Measurements from ENCODE around the gene PCDHB5. TPM values are rescaled to one million over a fixed set of nuclear protein-coding genes. Genes with fewer than 3 reads are reported as not detected.
A peak's percentile ranks its signal among the peaks of the same experiment; 100 is the strongest.
"Not testable (repeated sequence)": the region's sequence is repeated elsewhere in the genome, so short reads cannot be mapped to it uniquely, and the experiment has no call there.

The PCDHB5 gene
- total and polyA plus RNA-seq, 2 experiments from 2014 or later = 0.05 to 0.43 TPM

DNA sequence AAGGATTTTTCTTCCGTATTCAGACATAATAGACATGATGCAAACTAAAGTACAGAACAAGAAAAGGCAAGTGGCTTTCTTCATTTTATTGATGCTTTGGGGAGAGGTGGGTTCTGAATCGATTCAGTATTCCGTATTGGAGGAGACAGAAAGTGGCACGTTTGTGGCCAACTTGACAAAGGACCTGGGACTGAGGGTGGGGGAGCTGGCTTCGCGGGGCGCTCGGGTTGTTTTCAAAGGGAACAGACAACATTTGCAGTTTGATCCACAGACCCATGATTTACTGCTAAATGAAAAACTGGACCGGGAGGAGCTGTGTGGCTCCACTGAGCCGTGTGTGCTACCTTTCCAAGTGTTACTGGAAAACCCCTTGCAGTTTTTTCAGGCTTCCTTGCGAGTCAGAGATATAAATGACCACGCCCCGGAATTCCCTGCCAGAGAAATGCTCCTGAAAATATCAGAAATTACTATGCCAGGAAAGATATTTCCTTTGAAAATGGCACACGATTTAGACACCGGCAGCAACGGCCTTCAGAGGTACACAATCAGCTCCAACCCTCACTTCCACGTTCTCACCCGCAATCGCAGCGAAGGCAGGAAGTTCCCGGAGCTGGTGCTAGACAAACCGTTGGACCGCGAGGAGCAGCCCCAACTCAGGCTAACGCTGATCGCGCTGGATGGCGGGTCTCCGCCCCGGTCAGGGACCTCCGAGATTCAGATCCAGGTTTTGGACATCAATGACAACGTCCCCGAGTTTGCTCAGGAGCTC is 15.4 kb downstream of the PCDHB5 start:
- in situ Hi-C loops (cut with MboI) = no loop called here
- no peaks in the 10 kb centered on the region for H3K79me2 ChIP-seq (ENCODE audit: insufficient read depth)
- no peak for TF ChIP-seq EZH2 (IDR thresholded peaks at IDR 0.05; ENCODE audit: insufficient read depth, poor library complexity, severe bottlenecking)
- no peak for TF ChIP-seq EZH2phosphoT487 (IDR thresholded peaks at IDR 0.05; ENCODE audit: insufficient read depth, low read depth)
- no peaks in the 10 kb centered on the region for H3K9me3 ChIP-seq (ENCODE audit: low read depth)
- H3K9me2 ChIP-seq (ENCODE audit: insufficient read depth) = no peaks in the 10 kb centered on the region
- no peaks in the 10 kb centered on the region for H3F3A ChIP-seq (ENCODE audit: insufficient read depth)
- H3K4me2 ChIP-seq (ENCODE audit: unreplicated experiment) = peak overlapping the region; percentile 35
- no peak overlapping the region for H2AFZ ChIP-seq
- WGBS, 2 experiments (ENCODE audit: low coverage in 1 of 2, low lambda C conversion rate in 2 of 2, missing lambda C conversion rate in 2 of 2) = 29 to 34% methylated on average over 33 of the region's 33 CpGs
- no peaks in the 10 kb centered on the region for H4K20me1 ChIP-seq (ENCODE audit: insufficient read depth)
- no peak overlapping the region for H3K9ac ChIP-seq
- H3K4me1 ChIP-seq (ENCODE audit: insufficient read depth) = no peaks in the 10 kb centered on the region
- no peak overlapping the region for H3K27ac ChIP-seq
- no peaks in the 10 kb centered on the region for H3K27me3 ChIP-seq (replicated peaks; ENCODE audit: insufficient read depth)
- H3K36me3 ChIP-seq (ENCODE audit: low read depth) = no peaks in the 10 kb centered on the region
- H3K4me3 ChIP-seq = 0 out of 2 replicates have a peak overlapping the region, but pooled peaks have one; percentile 29
- no peak for DNase-seq

DNA sequence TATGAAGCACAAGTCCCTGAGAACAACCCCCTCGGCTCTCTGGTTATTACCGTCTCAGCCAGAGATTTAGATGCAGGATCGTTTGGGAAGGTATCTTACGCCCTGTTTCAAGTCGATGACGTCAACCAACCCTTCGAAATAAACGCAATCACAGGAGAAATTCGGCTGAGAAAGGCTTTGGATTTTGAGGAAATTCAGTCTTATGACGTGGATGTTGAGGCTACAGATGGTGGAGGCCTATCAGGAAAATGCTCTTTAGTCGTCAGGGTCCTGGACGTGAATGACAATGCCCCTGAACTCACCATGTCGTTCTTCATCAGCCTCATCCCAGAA is 16.0 kb downstream of the PCDHB5 start:
- WGBS, 2 experiments (ENCODE audit: low coverage in 1 of 2, low lambda C conversion rate in 2 of 2, missing lambda C conversion rate in 2 of 2) = 19 to 28% methylated on average over 13 of the region's 13 CpGs
- H3K9ac ChIP-seq = no peak overlapping the region
- no peak overlapping the region for H2AFZ ChIP-seq
- H3K4me2 ChIP-seq (ENCODE audit: unreplicated experiment) = no peak overlapping the region
- in situ Hi-C loops (cut with MboI) = no loop called here
- no peak for DNase-seq
- H3K36me3 ChIP-seq (ENCODE audit: low read depth) = no peaks in the 10 kb centered on the region
- no peaks in the 10 kb centered on the region for H4K20me1 ChIP-seq (ENCODE audit: insufficient read depth)
- no peak overlapping the region for H3K27ac ChIP-seq
- H3K9me3 ChIP-seq (ENCODE audit: low read depth) = no peaks in the 10 kb centered on the region
- no peaks in the 10 kb centered on the region for H3K79me2 ChIP-seq (ENCODE audit: insufficient read depth)
- no peaks in the 10 kb centered on the region for H3K4me1 ChIP-seq (ENCODE audit: insufficient read depth)
- TF ChIP-seq EZH2 (IDR thresholded peaks at IDR 0.05; ENCODE audit: insufficient read depth, poor library complexity, severe bottlenecking) = no peak
- TF ChIP-seq EZH2phosphoT487 (IDR thresholded peaks at IDR 0.05; ENCODE audit: insufficient read depth, low read depth) = no peak
- no peaks in the 10 kb centered on the region for H3K9me2 ChIP-seq (ENCODE audit: insufficient read depth)
- H3F3A ChIP-seq (ENCODE audit: insufficient read depth) = no peaks in the 10 kb centered on the region
- no peaks in the 10 kb centered on the region for H3K27me3 ChIP-seq (replicated peaks; ENCODE audit: insufficient read depth)
- H3K4me3 ChIP-seq = no peak overlapping the region

DNA sequence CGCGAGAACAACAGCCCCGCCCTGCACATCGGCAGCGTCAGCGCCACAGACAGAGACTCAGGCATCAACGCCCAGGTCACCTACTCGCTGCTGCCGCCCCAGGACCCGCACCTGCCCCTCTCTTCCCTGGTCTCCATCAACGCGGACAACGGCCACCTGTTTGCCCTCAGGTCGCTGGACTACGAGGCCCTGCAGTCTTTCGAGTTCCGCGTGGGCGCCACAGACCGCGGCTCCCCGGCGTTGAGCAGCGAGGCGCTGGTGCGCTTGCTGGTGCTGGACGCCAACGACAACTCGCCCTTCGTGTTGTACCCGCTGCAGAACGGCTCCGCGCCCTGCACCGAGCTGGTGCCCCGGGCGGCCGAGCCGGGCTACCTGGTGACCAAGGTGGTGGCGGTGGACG is 16.6 kb downstream of the PCDHB5 start:
- H3K9me3 ChIP-seq (ENCODE audit: low read depth); H3K79me2 ChIP-seq (ENCODE audit: insufficient read depth); H3K27ac ChIP-seq; H3K27me3 ChIP-seq (replicated peaks; ENCODE audit: insufficient read depth); H3K9me2 ChIP-seq (ENCODE audit: insufficient read depth); H4K20me1 ChIP-seq (ENCODE audit: insufficient read depth); H3K36me3 ChIP-seq (ENCODE audit: low read depth); H3F3A ChIP-seq (ENCODE audit: insufficient read depth); H2AFZ ChIP-seq; DNase-seq; H3K4me3 ChIP-seq; H3K9ac ChIP-seq; H3K4me1 ChIP-seq (ENCODE audit: insufficient read depth); H3K4me2 ChIP-seq (ENCODE audit: unreplicated experiment); in situ Hi-C loops (cut with MboI): not testable (repeated sequence)
- 44 to 47% methylated on average over 33 to 39 of the region's 41 CpGs for WGBS, 2 experiments (ENCODE audit: low coverage in 1 of 2, low lambda C conversion rate in 2 of 2, missing lambda C conversion rate in 2 of 2)

DNA sequence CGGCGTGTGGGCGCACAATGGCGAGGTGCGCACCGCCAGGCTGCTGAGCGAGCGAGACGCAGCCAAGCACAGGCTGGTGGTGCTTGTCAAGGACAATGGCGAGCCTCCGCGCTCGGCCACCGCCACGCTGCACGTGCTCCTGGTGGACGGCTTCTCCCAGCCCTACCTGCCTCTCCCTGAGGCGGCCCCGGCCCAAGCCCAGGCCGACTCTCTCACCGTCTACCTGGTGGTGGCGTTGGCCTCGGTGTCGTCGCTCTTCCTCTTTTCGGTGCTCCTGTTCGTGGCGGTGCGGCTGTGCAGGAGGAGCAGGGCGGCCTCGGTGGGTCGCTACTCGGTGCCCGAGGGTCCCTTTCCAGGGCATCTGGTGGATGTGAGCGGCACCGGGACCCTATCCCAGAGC is 17.1 kb downstream of the PCDHB5 start:
- H4K20me1 ChIP-seq (ENCODE audit: insufficient read depth); DNase-seq; in situ Hi-C loops (cut with MboI); H3K27ac ChIP-seq; H3K79me2 ChIP-seq (ENCODE audit: insufficient read depth); H3K27me3 ChIP-seq (replicated peaks; ENCODE audit: insufficient read depth); H3K4me1 ChIP-seq (ENCODE audit: insufficient read depth); H3K9me2 ChIP-seq (ENCODE audit: insufficient read depth); H3K9ac ChIP-seq; H3K36me3 ChIP-seq (ENCODE audit: low read depth); H3K4me3 ChIP-seq; H2AFZ ChIP-seq; H3K9me3 ChIP-seq (ENCODE audit: low read depth); H3K4me2 ChIP-seq (ENCODE audit: unreplicated experiment); H3F3A ChIP-seq (ENCODE audit: insufficient read depth): not testable (repeated sequence)
- WGBS, 2 experiments (ENCODE audit: low coverage in 1 of 2, low lambda C conversion rate in 2 of 2, missing lambda C conversion rate in 2 of 2) = 28 to 31% methylated on average over 21 to 27 of the region's 36 CpGs

Data from GM23248 (cell line).